NT2/D1 (cell line): ENCODE results near the gene GPR45.

Experiments used
- SUZ12 ChIP-seq: IDR thresholded peaks from 2 replicates; pipeline ENCODE4 v1.6.1; 2011; ENCODE audit not compliant: insufficient read length, insufficient read depth; ENCODE audit errors: extremely low read depth
- YY1 ChIP-seq: IDR thresholded peaks from 2 replicates; pipeline ENCODE4 v1.6.1; 2011; ENCODE audit not compliant: insufficient read length, insufficient read depth
- ZNF274 ChIP-seq: IDR thresholded peaks from 2 replicates; pipeline ENCODE4 v1.6.1; 2011; ENCODE audit warnings: mild to moderate bottlenecking, low read depth, low read length

GRCh38 chr2:105274046-105274445 is 32.5 kb downstream of the GPR45 start:
- TF ChIP-seq YY1 (no peak), SUZ12 (no peak), ZNF274 (no peak)
